Right forelimb (tissue), 1 donor: ENCODE data around the gene P2RY8.
"Not testable (repeated sequence)": the region's sequence is repeated elsewhere in the genome, so short reads cannot be mapped to it uniquely, and the experiment has no call there.

Experiments used
- DNase-seq: peaks from one replicate; pipeline ENCODE4 v3.0.0-alpha.2; 2018

Gene P2RY8

DNA sequence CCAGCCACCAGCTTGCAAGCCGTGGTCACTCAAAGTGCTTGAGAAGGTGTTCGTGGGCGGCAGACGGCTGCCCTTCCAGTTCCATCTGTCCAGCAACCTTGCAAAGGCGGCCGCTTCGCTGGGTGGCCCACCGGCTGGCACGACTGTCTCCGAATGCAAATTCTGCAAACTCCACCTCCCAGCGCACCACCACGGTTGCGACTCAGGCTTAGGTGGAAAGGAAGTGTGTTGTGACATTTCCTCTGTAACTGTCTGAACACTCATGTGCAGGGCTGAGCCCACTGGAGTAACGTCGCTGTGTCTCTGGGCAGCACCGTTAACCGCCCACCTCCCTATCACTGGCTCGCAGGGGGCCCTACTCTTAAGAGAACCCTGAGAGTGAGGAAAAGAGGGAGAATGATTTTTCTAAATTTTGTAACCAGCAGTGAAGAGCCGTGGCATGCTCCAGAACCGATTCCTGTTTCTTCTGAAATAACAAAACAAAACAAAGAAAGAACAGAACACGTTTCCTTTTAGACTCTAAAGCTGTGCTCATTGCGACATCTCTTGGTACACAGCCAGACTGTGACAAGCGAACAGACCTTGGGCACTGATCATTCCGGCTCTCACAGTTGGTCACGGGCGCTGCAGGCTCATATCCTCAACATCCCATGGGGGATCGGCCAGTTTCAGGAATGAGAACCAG is at the start of gene P2RY8:
Gene P2RY8, minus strand, starts transcription at position 155 of the 685 bp plus-strand sequence. CDS start 70,627 bp downstream, outside the sequence.
- no peak for DNase-seq

DNA sequence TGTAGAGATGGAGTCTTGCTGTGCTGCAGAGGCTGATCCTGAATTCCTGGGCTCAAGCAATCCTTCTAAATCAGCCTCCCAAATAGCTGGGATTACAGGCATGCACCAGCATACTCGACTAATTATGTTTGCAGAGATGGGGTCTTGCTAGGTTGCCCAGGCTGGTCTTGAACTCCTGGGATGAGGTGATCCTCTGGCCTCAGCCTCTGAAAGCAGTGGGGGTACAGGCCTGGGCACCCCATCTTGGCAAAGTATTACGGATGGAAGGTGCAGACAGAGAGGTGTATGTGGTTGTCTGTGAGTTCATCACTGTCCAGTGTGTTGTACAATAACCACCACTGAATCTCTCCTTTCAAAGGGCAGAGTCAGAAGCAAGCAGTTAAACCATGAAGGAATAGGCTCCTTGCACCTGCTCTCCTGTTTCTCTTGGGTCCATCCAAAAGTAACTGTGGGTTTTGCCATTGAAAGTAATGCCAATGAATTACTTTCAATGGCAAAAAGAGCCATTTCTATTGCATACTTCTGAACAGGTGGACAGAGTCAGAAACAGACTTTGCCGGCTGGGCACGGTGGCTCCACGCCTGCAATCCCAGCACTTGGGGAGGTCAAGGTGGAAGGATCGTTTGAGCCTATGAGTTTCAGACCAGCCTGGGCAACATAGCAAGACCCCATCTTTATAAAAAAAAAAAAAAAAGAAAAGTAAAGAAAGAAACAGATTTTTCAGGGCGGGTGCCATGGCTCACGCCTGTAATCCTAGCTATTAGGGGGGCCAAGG is 47.4 kb upstream of the P2RY8 start:
- DNase-seq, result no peak

DNA sequence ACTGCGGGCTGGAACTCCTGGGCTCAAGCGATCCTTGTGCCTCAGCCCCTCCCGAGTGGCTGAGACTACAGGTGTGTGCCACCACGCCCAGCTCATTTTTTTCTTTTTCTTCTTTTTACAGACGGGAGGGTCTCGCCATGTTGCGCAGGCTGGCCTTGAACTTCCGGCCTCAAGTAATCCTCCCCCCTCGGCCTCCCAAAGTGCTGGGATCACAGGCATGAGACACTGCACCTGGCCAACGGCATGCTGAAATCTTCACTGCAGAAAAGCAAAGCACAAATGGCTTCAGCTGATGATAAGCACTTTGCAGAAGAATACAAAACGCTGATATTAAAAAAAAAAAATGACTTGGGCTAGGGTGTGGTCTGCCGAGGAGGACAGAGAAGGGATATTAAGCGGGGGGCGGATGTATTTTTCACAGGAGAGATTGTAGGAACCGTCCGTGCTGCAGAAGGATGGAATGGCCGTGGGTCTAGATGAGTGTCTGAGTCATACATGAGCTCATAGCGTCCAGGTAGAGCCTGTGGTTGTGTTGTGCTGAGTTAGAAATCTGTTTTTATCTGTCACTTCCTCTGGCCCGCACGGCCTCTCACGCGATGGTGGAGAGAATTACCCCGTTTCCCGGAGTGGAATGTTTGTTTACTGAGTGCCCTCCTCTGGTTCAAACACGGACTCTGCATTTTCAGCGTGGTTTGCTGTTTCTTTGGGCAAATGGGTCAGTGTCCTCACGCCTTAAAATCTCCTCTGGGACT is 45.9 kb upstream of the P2RY8 start:
- no peak for DNase-seq

DNA sequence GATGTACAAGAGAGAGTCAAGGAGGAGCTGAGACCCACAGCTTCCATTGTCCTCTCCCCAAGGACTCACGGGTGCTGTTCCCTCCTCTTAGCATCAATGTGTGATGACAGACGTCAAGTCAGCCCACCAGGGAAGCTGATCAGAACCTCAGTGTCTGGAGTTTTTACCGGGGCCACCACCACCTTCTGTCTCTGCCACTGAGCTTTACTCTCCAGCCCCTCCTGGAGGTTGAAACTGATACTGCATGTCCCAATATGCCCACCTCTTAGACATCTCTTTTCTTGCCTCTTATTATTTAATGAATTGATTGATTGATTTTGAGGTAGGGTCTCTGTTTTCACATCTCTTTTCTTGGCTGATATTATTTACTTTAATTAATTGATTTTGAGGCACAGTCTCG is 44.1 kb upstream of the P2RY8 start:
- DNase-seq, result no peak

GRCh38 chrX:1578511-1579173 is 41.7 kb upstream of the P2RY8 start:
- no peak for DNase-seq

GRCh38 chrX:1577845-1578244 is 40.9 kb upstream of the P2RY8 start:
- no peak for DNase-seq

- DNase-seq, result no peak
Observed at GRCh38 chrX:1576201-1576992, 39.4 kb upstream of the P2RY8 start.

GRCh38 chrX:1574181-1574580 is 37.2 kb upstream of the P2RY8 start:
- DNase-seq, result not testable (repeated sequence)

DNA sequence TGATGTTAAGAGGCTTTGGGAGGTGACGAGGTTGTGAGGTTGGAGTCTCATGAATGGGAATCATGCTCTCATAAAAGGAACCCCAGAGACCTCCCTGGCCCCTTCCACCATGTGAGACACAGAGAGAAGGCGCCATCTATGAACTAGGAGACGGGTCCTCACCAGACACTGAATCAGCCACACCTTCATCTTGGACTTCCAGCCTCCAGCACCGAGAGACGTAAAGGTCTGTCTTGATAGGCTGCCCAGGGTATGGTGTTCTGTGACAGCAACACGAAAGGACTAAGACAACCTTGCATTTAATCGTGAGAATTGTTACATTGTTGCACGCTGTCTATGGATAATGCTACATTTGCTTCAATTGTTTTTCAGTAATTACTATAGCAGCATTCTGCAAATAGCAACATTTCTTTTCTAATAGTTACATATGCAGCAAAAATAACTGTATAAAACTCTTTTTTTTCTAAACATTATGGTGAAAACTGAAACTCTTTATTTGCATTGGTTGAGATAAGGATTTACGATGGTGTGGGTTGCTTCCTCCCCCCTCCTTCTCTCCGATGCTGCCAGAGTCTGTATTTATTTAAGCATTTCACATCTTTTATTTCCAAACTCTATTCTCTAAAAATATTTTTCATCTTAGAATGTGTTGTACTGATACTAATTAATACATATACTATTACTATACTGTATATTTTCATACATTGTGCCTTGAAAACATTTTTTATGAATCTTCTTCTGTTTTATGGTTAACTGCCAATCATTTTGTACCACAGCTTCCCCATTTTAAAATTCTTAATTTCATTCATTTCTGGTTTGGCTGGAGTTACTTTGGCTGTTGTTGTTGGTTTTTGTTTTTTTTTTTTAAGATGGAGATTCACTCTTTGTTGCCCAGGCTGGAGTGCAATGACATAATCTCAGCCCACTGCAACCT is 28.0 kb upstream of the P2RY8 start:
- no peak for DNase-seq

DNA sequence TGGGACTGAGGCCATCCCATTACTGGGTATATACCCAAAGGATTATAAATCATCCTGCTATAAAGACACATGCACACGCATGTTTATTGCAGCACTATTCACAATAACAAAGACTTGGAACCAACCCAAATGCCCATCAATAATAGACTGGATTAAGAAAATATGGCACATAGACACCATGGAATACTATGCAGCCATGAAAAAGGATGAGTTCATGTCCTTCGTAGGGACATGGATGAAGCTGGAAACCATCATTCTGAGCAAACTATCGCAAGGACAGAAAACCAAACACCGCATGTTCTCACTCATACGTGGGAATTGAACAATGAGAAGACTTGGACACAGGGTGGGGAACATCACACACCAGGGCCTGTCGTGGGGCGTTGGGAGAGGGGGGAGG is 27.1 kb upstream of the P2RY8 start:
- not testable (repeated sequence) for DNase-seq

DNA sequence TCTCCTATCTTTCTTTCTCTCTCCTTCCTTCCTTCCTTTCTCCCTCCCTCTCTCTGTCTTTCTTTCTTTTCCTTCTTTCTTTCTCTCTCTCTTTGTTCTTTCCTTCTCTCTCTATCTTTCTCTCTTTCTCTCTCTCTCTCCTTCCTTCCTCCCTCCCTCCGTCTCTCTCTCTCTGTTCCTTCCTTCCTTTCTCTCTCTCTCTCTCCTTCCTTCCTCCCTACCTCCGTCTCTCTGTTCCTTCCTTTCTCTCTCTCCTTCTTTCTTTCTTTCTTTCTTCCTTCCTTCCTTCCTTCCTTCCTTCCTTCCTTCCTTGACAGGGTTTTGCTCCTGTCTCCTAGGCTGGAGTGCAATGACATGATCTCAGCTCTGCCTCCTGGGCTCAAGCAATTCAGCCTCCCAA is 24.2 kb upstream of the P2RY8 start:
- no peak for DNase-seq

- DNase-seq, result no peak
Observed at GRCh38 chrX:1558761-1559468, 21.9 kb upstream of the P2RY8 start.

DNA sequence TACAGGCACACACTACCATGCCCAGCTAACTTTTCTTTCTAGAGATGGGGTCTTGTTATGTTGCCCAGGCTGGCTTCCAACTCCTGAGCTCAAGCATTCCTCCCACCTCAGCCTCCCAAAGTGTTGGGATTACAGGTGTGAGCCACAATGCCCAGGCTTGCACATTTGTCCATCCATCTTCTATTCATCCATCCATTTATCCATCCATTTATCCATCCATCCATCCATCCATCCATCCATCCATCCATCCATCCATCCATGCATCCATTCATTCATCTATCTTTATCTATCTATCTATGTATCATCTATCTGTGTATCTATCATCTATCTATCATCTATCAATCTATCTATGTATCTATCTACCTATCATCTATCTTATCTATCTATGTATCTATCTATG is 20.5 kb upstream of the P2RY8 start:
- DNase-seq, result not testable (repeated sequence)

- DNase-seq, result no peak
Observed at GRCh38 chrX:1555370-1555769, 18.4 kb upstream of the P2RY8 start.

GRCh38 chrX:1554469-1555210 is 17.7 kb upstream of the P2RY8 start:
- no peak for DNase-seq

DNA sequence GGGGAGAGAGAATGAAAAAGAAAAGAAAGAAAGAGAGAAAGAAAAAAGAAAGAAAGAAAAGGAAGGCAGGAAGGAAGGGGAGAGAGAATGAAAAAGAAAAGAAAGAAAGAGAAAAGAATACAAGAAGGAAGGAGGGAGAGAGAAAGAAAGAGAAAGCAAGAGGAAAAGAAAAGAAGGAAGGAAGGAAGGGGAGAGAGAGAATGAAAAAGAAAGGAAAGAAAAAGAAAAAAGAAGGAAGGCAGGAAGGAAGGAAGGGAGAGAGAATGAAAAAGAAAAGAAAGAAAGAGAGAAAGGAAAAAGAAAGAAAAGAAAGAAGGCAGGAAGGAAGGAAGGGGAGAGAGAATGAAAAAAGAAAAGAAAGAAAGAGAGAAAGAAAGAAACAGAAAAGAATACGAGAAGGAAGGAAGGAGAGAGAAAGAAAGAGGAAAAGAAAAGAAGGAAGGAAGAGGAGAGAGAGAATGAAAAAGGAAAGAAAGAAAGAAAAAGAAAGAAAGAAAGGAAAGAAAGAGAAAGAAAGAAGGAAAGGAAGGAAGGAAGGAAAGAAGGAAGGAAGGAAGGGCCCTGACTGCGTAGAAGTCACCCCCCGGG is 15.1 kb upstream of the P2RY8 start:
- DNase-seq, result no peak

DNA sequence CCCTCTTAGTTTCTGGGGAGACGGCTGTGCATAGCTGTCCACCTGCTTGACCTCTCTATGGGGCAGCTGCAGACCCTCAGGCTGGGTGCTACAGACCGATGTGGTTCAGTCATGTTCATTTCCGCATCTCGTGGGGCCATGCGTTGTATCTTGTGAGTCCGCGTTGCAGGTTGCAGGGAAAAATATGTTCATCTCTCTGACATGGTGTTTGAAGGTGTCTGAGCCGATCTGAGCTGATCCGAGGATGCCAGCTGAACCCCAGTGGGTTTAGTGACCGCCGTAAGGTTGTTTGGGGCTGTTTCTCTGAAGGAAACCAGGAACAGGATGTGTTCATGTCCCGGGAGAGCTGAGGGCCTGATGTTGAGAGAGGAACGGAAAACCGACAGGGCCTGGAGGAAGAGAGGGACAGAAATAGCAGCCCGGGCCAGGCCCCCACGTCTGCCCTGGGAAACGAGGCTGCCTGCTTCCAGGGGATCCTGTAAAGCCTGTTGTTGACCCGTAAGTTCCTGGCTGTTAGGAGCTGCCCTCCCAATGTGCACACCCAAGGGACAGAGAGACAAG is 9.8 kb upstream of the P2RY8 start:
- DNase-seq, result no peak

DNA sequence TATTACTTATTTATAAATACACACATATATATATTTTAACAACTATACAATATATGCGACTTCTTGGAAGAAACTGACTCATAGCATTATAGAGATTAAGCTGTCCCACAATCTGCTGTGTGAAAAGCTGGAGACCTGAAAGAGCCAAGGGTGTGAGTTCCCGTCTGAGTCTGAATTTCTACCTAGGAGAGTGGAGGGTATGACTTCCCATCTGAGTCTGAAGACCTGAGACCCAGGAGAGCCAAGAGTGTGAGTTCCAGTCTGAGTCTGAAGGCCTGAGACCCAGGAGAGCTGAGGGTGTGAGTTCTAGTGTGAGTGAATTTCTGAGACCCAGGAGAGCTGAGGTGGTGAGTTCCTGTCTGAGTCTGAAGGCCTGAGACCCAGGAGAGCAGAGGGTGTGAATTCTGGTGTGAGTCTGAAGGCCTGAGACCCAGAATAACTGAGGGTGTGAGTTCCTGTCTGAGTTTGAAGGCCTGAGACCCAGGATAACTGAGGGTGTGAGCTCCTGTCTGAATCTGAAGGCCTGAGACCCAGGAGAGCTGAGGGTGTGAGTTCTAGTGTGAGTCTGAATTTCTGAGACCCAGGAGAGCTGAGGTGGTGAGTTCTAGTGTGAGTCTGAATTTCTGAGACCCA is 8.9 kb upstream of the P2RY8 start:
- DNase-seq, result no peak
